Parathyroid adenoma (tissue), 2 donors: ENCODE data around the gene TMTC2.

ENCODE experiments used
- H2AFZ ChIP-seq: fragments of 300-600 bp; sonication (generic); one replicate; pipeline ENCODE4 v1.7.0; 2017; ENCODE audit warnings: antibody characterized with exemption, mild to moderate bottlenecking
- H3K27ac ChIP-seq: fragments of 300-600 bp; sonication (generic); one replicate; pipeline ENCODE4 v1.7.0; 2017
- H3K27me3 ChIP-seq: fragments of 300-600 bp; sonication (generic); one replicate; pipeline ENCODE4 v1.7.0; 2017; ENCODE audit warnings: low read length; ENCODE audit not compliant: control insufficient read depth, insufficient read depth
- H3K36me3 ChIP-seq: fragments of 300-600 bp; sonication (generic); one replicate; pipeline ENCODE4 v1.7.0; 2017; ENCODE audit warnings: low read length; ENCODE audit not compliant: control insufficient read depth, insufficient read depth
- H3K4me1 ChIP-seq: fragments of 300-600 bp; sonication (generic); one replicate; pipeline ENCODE4 v1.7.0; 2017; ENCODE audit warnings: control low read depth
- H3K4me2 ChIP-seq: fragments of 300-600 bp; sonication (generic); one replicate; pipeline ENCODE4 v1.7.0; 2017; ENCODE audit warnings: low read length
- H3K4me3 ChIP-seq: fragments of 300-600 bp; sonication (generic); one replicate; pipeline ENCODE4 v1.7.0; 2017; ENCODE audit warnings: low read depth, low read length
- H3K79me2 ChIP-seq: fragments of 300-600 bp; sonication (generic); one replicate; pipeline ENCODE4 v1.7.0; 2017; ENCODE audit warnings: control low read depth
- H3K9ac ChIP-seq: fragments of 300-600 bp; sonication (generic); one replicate; pipeline ENCODE4 v1.7.0; 2017; ENCODE audit warnings: mild to moderate bottlenecking
- H3K9me3 ChIP-seq: fragments of 300-600 bp; sonication (generic); one replicate; pipeline ENCODE4 v1.7.0; 2017; ENCODE audit warnings: low read length; ENCODE audit not compliant: control insufficient read depth
- CTCF ChIP-seq: fragments of 300-600 bp; sonication (generic); IDR thresholded peaks from one replicate; pipeline ENCODE4 v1.7.0; 2017; ENCODE audit warnings: antibody characterized with exemption, mild to moderate bottlenecking
- donor health status: primary hyperparathyroidism.

Gene TMTC2

DNA sequence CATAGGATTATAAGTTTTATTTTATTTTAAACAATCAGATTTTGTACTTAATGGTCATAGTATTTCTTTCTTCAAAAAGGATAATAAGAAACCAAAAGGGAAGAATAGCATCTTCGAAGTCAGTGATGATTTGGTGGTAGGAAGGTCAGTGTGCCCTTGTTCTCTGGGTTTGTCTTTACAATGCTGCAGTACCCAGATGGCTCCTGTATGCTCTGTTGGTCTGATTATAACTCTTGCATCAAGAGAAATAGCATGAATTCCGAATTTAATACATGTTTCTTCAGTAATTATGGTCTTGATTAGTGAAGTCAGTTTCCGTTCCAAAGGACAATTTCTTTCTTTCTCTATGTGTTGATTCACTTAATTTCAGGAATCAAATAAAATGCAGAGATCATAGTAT lies 180.2 kb downstream of the TMTC2 start:
- H3K36me3 ChIP-seq = no peaks in the 10 kb centered on the region
- no peaks in the 10 kb centered on the region for H3K79me2 ChIP-seq
- no peaks in the 10 kb centered on the region for H3K9me3 ChIP-seq
- no peak overlapping the region for H3K4me3 ChIP-seq
- no peaks in the 10 kb centered on the region for H3K27me3 ChIP-seq
- no peak overlapping the region for H2AFZ ChIP-seq
- H3K4me1 ChIP-seq = peaks cover 3% of the 10 kb centered on the region
- TF ChIP-seq CTCF = no peak
- H3K27ac ChIP-seq = no peak overlapping the region
- H3K4me2 ChIP-seq = no peak overlapping the region
- no peak overlapping the region for H3K9ac ChIP-seq

GRCh38 chr12:82867762-82868500 lies 181.2 kb downstream of the TMTC2 start:
- Histone ChIP-seq H3K9ac (no peak overlapping the region), H3K4me2 (no peak overlapping the region), H3K36me3 (no peaks in the 10 kb centered on the region), H3K79me2 (no peaks in the 10 kb centered on the region), H3K27ac (no peak overlapping the region), H2AFZ (no peak overlapping the region), H3K9me3 (no peaks in the 10 kb centered on the region), H3K4me3 (no peak overlapping the region), H3K27me3 (no peaks in the 10 kb centered on the region), H3K4me1 (peaks cover 3% of the 10 kb centered on the region)
- TF ChIP-seq CTCF = no peak

DNA sequence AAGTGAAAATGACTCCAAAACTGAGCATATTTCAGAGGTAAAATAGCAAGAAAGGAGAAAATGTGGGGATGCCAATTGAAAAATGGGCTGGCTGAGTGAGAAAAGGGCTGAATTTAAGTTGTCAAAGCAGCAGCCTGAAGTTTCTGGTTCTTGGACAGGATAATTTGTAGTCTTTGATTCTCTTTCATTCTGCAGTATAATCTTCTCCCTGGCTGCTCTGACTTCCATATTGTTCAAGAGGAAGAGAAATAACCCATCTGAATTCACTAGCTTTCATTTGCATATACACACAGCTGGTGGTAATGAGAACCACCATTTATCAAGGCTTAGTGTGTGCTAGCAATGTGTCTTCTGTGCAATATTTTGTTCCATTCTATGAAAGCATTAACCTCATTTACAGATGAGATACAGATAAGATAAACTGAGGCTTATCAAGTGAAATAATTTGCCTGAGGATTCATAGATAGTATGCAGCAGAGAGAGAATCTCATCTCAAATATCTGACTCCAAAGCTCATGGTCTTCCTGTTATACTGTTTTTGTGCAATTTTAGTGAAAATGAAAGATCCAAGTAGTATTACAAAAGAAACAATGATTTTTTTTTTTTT lies 184.2 kb downstream of the TMTC2 start:
- Histone ChIP-seq H3K27me3 (no peaks in the 10 kb centered on the region), H3K4me3 (no peak overlapping the region), H3K9me3 (no peaks in the 10 kb centered on the region), H3K4me2 (no peak overlapping the region), H3K27ac (no peak overlapping the region), H3K9ac (no peak overlapping the region), H3K4me1 (peaks cover 3% of the 10 kb centered on the region), H3K79me2 (no peaks in the 10 kb centered on the region), H3K36me3 (no peaks in the 10 kb centered on the region), H2AFZ (no peak overlapping the region)
- no peak for TF ChIP-seq CTCF

GRCh38 chr12:82872088-82872487 lies 185.4 kb downstream of the TMTC2 start:
- no peak for TF ChIP-seq CTCF
- H3K36me3 ChIP-seq = no peaks in the 10 kb centered on the region
- H2AFZ ChIP-seq = no peak overlapping the region
- no peak overlapping the region for H3K4me3 ChIP-seq
- no peak overlapping the region for H3K9ac ChIP-seq
- H3K4me2 ChIP-seq = no peak overlapping the region
- H3K4me1 ChIP-seq = peaks cover 3% of the 10 kb centered on the region
- H3K27ac ChIP-seq = no peak overlapping the region
- H3K79me2 ChIP-seq = no peaks in the 10 kb centered on the region
- no peaks in the 10 kb centered on the region for H3K27me3 ChIP-seq
- H3K9me3 ChIP-seq = no peaks in the 10 kb centered on the region

GRCh38 chr12:82873309-82873708 lies 186.6 kb downstream of the TMTC2 start:
- H2AFZ ChIP-seq = no peak overlapping the region
- no peak for TF ChIP-seq CTCF
- no peak overlapping the region for H3K9ac ChIP-seq
- peaks cover 3% of the 10 kb centered on the region for H3K4me1 ChIP-seq
- H3K4me3 ChIP-seq = no peak overlapping the region
- no peak overlapping the region for H3K27ac ChIP-seq
- H3K9me3 ChIP-seq = no peaks in the 10 kb centered on the region
- H3K4me2 ChIP-seq = no peak overlapping the region
- H3K79me2 ChIP-seq = no peaks in the 10 kb centered on the region
- no peaks in the 10 kb centered on the region for H3K36me3 ChIP-seq
- H3K27me3 ChIP-seq = no peaks in the 10 kb centered on the region
